Left hindlimb (tissue), 1 donor: ENCODE measurements around the gene CNGA1.

Source experiments
- DNase-seq: peaks from one replicate; pipeline ENCODE4 v3.0.0-alpha.2; 2018

CNGA1 gene

GRCh38 chr4:48016141-48017107 is at the start of gene CNGA1, which contains the start of gene NIPAL1:
Gene CNGA1 (minus strand): TSS chr4:48016681. CDS start chr4:47952689, 63,992 bp downstream.
Gene NIPAL1 (plus strand): TSS chr4:48016772. CDS start chr4:48016840, 68 bp downstream.
- DNase-seq: peak; percentile 79

- DNase-seq: no peak
Observed at GRCh38 chr4:48065587-48066052, 49.1 kb upstream of the CNGA1 start.

DNA sequence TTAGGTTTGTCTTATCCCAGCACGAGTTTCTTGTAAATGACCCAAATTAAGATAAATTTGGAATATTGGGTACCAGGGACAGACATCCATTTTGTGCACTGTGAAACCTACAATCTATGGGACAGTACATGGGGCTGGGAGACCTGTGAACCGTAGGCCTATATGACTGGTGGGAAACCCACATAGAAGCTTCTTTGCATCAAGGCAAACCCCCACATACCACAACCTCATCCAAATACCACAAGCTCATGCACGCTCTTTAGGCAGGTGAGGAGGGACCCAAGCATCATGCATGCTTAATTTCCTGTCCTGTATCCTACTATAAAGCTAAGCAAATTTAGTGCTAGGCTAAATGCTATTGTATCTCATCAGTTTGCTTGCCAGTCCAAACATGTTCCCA is 47.9 kb upstream of the CNGA1 start:
- no peak for DNase-seq

DNA sequence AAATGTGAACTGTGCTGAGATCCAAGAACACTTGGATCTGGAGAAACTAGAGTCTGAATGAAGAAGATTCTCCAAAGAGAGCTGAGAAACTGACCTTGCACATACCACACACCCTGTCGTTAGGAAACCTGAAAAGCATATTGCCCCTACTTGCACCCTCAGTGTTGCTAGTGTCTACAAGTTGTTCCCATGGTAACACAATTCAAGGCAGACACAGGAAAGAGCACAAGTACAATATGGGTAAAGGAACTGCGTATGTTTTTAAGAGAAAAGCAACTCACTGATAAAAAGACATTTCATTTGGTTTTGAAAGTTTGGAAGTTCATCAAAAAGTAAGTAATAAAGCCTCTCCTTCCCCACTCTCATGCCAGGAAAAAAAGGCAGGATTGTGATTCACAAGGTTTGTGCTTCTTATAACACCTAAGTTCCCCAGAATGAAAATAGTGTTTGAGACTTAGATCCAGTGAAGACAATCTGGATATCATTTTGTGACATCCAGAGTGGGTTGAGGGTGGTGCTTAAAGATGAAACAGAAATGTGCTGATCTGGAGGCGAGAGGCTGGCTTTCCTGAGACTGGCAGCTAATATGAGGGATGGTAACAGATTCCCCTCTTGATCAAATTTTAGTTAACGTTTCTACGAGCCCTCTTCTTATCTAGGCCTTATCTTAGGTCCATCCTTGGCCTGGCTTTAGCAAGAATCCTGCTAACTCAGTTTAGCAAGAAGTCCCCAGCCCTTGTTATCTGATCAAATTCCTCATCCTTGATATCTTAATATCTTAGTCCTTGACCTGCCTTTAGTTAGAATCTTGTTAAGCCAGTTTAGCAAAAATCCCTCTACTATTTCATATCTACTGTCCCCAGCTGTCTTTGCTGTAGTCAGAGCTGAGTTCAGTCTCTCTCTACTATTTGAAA is 42.4 kb upstream of the CNGA1 start:
- DNase-seq: no peak

GRCh38 chr4:48051078-48051477 is 34.6 kb upstream of the CNGA1 start:
- no peak for DNase-seq

DNA sequence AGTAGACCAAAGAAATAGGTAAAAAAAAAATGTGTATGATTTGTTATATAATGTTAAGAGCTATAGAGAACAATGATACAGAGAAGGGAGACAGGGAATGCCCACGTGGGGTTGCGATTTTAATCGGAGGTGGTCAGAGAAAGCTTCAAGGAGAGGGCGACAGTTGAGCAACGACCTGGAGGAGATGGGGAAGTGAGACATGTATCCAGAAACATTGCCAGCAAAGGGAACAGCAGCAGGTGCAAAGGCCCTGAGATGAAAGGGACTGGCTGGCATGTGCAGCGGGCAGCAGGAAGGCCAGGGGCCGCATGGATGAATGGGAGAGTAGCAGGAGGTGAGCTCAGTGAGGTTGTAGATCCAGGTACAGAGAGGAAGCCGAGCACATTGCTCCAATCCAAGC is 33.0 kb upstream of the CNGA1 start:
- no peak for DNase-seq

DNA sequence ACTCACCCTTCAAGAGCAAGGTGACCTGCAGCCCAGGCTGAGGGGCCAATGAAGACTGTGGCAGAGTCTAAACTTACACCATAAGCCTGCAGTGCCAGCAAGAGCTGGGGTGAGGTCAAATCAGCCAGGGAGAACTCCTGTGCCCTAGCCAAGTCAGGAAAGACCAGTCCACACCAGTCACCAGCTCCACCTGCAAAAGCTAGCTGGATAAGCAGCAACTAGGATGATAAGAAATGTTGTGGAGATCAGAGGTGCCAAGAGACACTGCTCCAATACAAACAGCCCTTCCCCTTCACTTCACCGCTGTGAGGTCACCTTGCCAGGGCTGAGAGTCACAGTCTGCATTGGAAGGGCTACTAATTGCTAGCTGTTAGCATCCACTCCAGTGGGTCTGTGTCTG is 31.4 kb upstream of the CNGA1 start:
- DNase-seq: no peak

GRCh38 chr4:48047421-48047844 is 31.0 kb upstream of the CNGA1 start:
- no peak for DNase-seq

GRCh38 chr4:48046059-48046458 is 29.6 kb upstream of the CNGA1 start:
- no peak for DNase-seq

- DNase-seq: no peak
Observed at GRCh38 chr4:48044298-48044697, 27.8 kb upstream of the CNGA1 start.

GRCh38 chr4:48043504-48043903 is 27.0 kb upstream of the CNGA1 start:
- DNase-seq: no peak

DNA sequence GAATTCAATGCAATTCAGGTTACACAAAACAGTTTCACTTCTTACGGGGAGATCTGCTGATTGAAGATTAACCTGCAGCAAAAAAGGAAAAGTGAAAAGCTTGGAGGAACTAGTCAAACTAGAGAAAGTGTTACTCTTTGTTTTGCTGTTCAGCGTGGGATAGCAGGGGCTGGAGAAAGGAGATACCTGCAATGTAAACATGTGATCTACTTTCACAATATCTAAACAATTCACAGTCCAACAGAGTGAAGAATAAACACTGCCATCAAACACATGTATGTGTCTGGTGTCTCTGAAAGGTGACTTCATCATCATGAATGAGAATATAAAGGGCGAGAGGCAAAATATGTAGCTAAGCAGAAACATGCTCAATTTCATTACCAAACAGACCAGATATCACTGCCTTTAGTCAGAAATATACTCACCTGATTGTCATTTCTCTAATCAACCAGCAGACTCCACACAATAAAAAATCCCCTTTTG is 26.5 kb upstream of the CNGA1 start:
- no peak for DNase-seq

DNA sequence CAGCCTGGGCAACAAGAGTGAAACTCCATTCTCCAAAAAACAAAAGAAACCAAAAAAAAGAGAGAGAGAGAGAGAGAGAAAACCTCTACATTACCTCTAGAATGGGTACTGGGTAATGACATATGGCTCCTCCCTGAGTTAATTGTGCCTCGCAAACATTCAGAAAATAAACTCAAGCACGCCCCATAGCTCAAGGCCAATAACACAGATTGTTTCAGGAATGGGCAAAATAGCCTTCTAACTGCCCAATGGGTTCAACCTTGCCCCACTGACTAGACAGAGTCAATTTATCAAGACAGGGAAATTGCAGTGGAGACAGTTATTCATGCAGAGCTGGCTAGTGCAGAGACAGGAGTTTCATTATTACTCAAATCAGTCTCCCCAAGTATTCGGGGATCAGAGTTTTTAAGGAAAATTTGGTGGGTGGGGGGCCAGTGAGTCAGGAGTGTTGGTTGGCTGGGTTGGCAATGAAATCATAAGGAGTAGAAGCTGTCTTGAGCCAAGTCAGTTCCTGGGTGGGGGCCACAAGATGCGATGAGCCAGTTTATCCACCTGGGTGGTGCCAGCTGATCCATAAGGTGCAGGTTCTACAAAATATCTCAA is 25.2 kb upstream of the CNGA1 start:
- DNase-seq: no peak

- no peak for DNase-seq
Observed at GRCh38 chr4:48039561-48039960, 23.1 kb upstream of the CNGA1 start.

- no peak for DNase-seq
Observed at GRCh38 chr4:48038666-48039065, 22.2 kb upstream of the CNGA1 start.

DNA sequence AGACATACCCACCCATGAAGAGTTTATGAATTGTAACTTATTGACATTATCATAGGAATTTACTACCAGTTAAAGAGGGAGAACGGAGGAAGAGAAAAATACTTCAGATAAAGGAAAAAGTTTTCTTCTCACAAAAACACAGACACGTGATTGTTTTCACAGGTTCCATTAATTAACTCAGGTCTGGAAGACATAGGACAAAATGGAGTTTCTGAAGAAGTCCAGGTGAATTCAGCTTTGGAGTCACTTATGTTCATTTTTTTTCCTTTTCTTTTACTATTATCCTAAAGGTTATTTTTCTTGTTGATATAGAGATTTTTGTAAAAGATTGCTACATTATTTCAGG is 20.6 kb upstream of the CNGA1 start:
- DNase-seq: no peak

- DNase-seq: no peak
Observed at GRCh38 chr4:48035952-48036351, 19.5 kb upstream of the CNGA1 start.

GRCh38 chr4:48033825-48034413 is 17.4 kb upstream of the CNGA1 start:
- DNase-seq: no peak

DNA sequence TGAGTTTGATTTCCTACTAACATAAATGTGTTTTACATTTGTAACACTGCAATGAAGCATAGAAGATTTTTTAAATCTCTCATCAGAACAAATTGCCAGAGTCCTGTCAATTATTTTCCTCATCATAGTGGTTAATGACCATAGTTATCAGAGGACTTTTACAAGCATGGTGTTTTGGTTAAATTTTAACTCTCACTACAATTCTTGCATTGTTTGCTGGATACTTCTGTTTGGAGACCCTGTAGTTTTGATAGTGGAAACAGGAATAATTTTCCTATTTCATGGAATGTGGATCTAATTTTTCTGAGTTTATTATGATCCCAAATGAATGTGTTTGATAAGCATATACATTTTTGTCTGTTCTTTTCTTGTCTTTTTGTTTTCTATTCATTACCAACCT is 16.9 kb upstream of the CNGA1 start:
- no peak for DNase-seq

- DNase-seq: no peak
Observed at GRCh38 chr4:48032721-48033120, 16.2 kb upstream of the CNGA1 start.

DNA sequence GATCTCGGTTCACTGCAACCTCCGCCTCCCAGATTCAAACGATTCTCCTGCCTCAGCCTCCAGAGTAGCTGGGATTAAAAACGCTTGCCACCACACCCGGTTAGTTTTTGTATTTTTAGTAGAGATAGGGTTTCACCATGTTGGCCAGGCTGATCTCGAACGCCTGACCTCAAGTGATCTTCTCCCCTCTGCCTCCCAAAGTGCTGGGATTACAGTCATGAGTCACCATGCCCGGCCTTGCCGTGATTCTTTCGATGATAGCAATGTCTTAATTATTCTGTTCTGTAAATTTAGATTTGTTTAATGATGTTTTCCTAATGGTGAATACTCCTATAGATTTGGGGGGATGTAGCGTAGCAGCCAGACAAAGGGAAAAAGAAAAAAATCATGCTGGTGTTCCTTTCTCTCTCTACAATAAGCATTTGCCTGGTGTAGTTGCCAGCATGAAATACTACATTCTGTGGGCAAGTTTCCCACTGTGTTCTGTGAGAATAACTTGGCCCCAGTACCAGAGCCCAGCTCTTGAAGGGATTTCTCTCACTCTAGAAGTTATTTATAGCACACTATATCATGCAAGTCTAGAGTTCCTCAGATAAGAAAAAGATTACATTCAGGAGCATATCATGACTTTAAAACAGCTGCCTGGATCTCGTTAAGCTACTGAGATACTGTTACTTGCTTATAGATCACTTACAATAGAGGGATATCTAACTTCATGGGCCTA is 15.5 kb upstream of the CNGA1 start:
- no peak for DNase-seq

DNA sequence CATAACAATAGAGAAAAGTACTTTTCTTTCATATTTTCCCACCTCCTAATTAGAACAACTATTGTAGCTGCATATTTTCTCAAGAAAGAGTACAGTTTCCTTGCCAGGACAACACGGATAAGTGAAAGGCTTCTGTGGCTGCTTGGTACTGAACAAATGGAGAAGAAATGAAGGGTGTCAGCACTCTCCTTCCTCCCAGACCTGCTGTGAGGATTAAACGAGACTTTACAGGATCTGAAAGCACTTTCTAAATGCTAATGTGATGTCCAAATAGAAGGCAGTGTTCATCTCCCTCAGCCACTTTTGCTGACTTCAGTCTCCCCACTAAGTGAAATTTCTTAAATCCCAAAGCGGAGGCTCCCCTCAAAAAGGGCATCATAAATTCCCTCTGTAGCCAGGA is 14.0 kb upstream of the CNGA1 start:
- no peak for DNase-seq
